HUES64 (cell line): ENCODE results near the gene STX18.

Experiments
- H3K27ac ChIP-seq: 2 replicates; pipeline ENCODE4 v1.7.0; 2013; ENCODE audit warnings: low read depth, low read length, inconsistent platforms
- H3K27me3 ChIP-seq: 2 replicates; pipeline ENCODE4 v1.6.1; 2013; ENCODE audit warnings: mild to moderate bottlenecking, low read length; ENCODE audit not compliant: insufficient read depth
- H3K36me3 ChIP-seq: 2 replicates; pipeline ENCODE4 v1.6.1; 2013; ENCODE audit warnings: mild to moderate bottlenecking, low read length; ENCODE audit not compliant: insufficient read depth
- H3K4me1 ChIP-seq: 2 replicates; pipeline ENCODE4 v1.6.1; 2013; ENCODE audit warnings: mild to moderate bottlenecking, low read length, moderate library complexity; ENCODE audit not compliant: insufficient read depth
- H3K4me3 ChIP-seq: 2 replicates; pipeline ENCODE4 v1.5.1; 2013; ENCODE audit warnings: mild to moderate bottlenecking, low read length, moderate library complexity
- H3K9ac ChIP-seq: 2 replicates; pipeline ENCODE4 v1.6.1; 2013; ENCODE audit warnings: mild to moderate bottlenecking, low read depth, low read length
- H3K9me3 ChIP-seq: 2 replicates; pipeline ENCODE4 v1.6.1; 2013; ENCODE audit warnings: low read depth, low read length; ENCODE audit not compliant: insufficient read depth
- WGBS: fragments of 150-250, 120-280 bp; methylation state at CpG from one replicate; pipeline ENCODE4 v1.1.7; 2013; ENCODE audit warnings: missing lambda C conversion rate; 5-methylcytosine and 5-hydroxymethylcytosine counted together

The STX18 gene

GRCh38 chr4:4387531-4388310 is 154.1 kb downstream of the STX18 start:
- Histone ChIP-seq H3K9ac (peak overlapping the region; percentile 24; the same call in 1 of the 2 replicates), H3K27me3 (peaks cover 75% of the 10 kb centered on the region), H3K36me3 (peaks cover 6% of the 10 kb centered on the region; the same call in 1 of the 2 replicates), H3K27ac (no peak overlapping the region), H3K9me3 (no peaks in the 10 kb centered on the region), H3K4me1 (no peaks in the 10 kb centered on the region), H3K4me3 (peak overlapping the region; percentile 67)
- WGBS, result 3% methylated on average over 62 of the region's 62 CpGs

- peaks cover 5% of the 10 kb centered on the region; the same call in 1 of the 2 replicates for H3K36me3 ChIP-seq
- H3K4me3 ChIP-seq, result peak within 1 kb of the TSS; percentile 67
- peak within 1 kb of the TSS; percentile 63 for H3K9ac ChIP-seq
- no peaks in the 10 kb centered on the region for H3K9me3 ChIP-seq
- no peak within 1 kb of the TSS for H3K27ac ChIP-seq
- H3K27me3 ChIP-seq, result peaks cover 81% of the 10 kb centered on the region
- no peaks in the 10 kb centered on the region for H3K4me1 ChIP-seq
- WGBS, result under 1% methylated on average over 87 of the region's 87 CpGs
These were observed 155.0 kb downstream of the STX18 start, which contains the start of gene NSG1 for GRCh38 chr4:4386736-4387392. Gene NSG1, plus strand, starts transcription at chr4:4387102. Its CDS starts 528 bp downstream, at chr4:4387630.

- no peaks in the 10 kb centered on the region for H3K9me3 ChIP-seq
- H3K9ac ChIP-seq, result peak overlapping the region; percentile 63
- H3K4me1 ChIP-seq, result no peaks in the 10 kb centered on the region
- H3K27me3 ChIP-seq, result peaks cover 81% of the 10 kb centered on the region
- WGBS, result under 1% methylated on average over 36 of the region's 36 CpGs
- H3K4me3 ChIP-seq, result peak overlapping the region; percentile 67
- H3K27ac ChIP-seq, result no peak overlapping the region
- no peaks in the 10 kb centered on the region; the same call in 1 of the 2 replicates for H3K36me3 ChIP-seq
These were observed 155.5 kb downstream of the STX18 start for GRCh38 chr4:4386296-4386735.

- no peaks in the 10 kb centered on the region for H3K36me3 ChIP-seq
- no peak overlapping the region for H3K27ac ChIP-seq
- no peaks in the 10 kb centered on the region for H3K9me3 ChIP-seq
- no peaks in the 10 kb centered on the region for H3K4me1 ChIP-seq
- H3K27me3 ChIP-seq, result peaks cover 81% of the 10 kb centered on the region
- H3K9ac ChIP-seq, result no peak overlapping the region
- WGBS, result 5% methylated on average over 38 of the region's 38 CpGs
- peak overlapping the region; percentile 67 for H3K4me3 ChIP-seq
These were observed 156.0 kb downstream of the STX18 start for GRCh38 chr4:4385729-4386295.

- Histone ChIP-seq H3K9ac (no peak overlapping the region), H3K4me1 (0 out of 2 replicates have a peak, but pooled peaks cover 4% of the 10 kb centered on the region), H3K27ac (no peak overlapping the region), H3K9me3 (no peaks in the 10 kb centered on the region), H3K27me3 (peaks cover 74% of the 10 kb centered on the region), H3K36me3 (no peaks in the 10 kb centered on the region), H3K4me3 (no peak overlapping the region)
- WGBS, result 48% methylated on average over 5 of the region's 5 CpGs
These were observed 157.0 kb downstream of the STX18 start for GRCh38 chr4:4384837-4385236.

DNA sequence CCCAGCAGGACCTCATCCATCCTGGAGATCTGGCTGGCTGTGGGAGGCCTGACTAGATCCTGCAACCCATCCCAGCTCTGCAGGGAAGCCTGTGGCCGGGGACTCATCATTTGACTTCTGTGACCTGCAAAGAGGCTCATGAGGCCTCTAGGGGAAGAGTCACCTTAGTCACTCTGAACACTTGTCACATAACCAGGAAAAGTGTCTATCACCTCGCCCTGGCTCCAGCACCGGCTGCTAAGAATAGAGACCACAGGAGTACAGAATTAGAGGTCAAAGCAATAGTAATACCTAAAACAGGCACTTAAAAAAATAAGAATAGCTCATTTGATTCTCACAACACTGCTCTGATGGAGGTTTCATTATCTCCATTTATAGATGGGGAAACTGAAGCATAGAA is 158.8 kb downstream of the STX18 start:
- Histone ChIP-seq H3K9ac (no peak overlapping the region), H3K27ac (no peak overlapping the region), H3K27me3 (peaks cover 56% of the 10 kb centered on the region), H3K4me3 (no peak overlapping the region), H3K36me3 (no peaks in the 10 kb centered on the region), H3K4me1 (0 out of 2 replicates have a peak, but pooled peaks cover 6% of the 10 kb centered on the region), H3K9me3 (no peaks in the 10 kb centered on the region)
- 88% methylated on average over 3 of the region's 3 CpGs for WGBS

- H3K9me3 ChIP-seq, result no peaks in the 10 kb centered on the region
- 0 out of 2 replicates have a peak, but pooled peaks cover 6% of the 10 kb centered on the region for H3K4me1 ChIP-seq
- no peak overlapping the region for H3K9ac ChIP-seq
- 60% methylated on average over 6 of the region's 6 CpGs for WGBS
- H3K36me3 ChIP-seq, result no peaks in the 10 kb centered on the region
- H3K27me3 ChIP-seq, result peaks cover 24% of the 10 kb centered on the region
- no peak overlapping the region for H3K4me3 ChIP-seq
- no peak overlapping the region for H3K27ac ChIP-seq
These were observed 162.2 kb downstream of the STX18 start for GRCh38 chr4:4379540-4380087.

DNA sequence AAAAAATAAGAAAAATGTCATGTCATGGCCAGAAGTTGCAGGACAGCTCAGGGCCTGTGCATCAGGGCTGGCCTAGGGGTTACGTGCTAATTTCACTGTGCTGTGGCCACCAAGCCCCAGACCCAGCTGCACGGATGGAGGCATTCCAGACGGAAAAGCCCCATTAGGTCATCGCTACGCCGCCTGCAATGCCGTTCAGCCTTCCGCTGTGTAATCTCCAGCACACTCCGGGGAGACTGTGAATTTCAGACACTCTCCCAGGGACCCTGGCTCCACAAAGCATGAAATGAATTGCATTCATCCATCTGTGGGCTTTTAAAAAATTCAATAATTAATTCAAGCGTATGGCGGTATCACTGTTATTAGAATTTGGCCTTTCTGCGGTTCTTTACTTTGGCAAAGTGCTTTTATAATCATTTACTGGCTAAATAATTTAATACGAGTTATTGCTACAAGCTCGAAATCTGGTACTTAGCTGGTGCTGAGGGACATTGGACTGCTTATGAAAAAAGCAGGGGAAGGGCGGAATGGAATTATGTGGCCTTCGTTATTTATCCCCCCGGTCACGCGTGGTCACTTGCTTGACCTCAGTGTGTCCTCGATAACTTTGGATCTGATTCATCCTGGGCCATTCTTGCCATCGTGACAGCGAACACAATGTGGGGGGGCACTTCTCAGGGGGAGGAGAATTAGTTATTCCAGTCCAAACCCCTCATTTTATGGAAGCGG is 164.0 kb downstream of the STX18 start:
- Histone ChIP-seq H3K27ac (no peak overlapping the region), H3K36me3 (no peaks in the 10 kb centered on the region), H3K4me1 (0 out of 2 replicates have a peak, but pooled peaks cover 6% of the 10 kb centered on the region), H3K27me3 (peaks cover 11% of the 10 kb centered on the region; the same call in 1 of the 2 replicates), H3K4me3 (no peak overlapping the region), H3K9ac (no peak overlapping the region), H3K9me3 (no peaks in the 10 kb centered on the region)
- 93% methylated on average over 23 of the region's 23 CpGs for WGBS

- peaks cover 4% of the 10 kb centered on the region; the same call in 1 of the 2 replicates for H3K27me3 ChIP-seq
- no peak overlapping the region for H3K4me3 ChIP-seq
- no peak overlapping the region for H3K27ac ChIP-seq
- H3K9me3 ChIP-seq, result no peaks in the 10 kb centered on the region
- H3K9ac ChIP-seq, result no peak overlapping the region
- 95% methylated on average over 12 of the region's 12 CpGs for WGBS
- 0 out of 2 replicates have a peak, but pooled peaks cover 6% of the 10 kb centered on the region for H3K4me1 ChIP-seq
- no peaks in the 10 kb centered on the region for H3K36me3 ChIP-seq
These were observed 164.7 kb downstream of the STX18 start for GRCh38 chr4:4377191-4377590.

GRCh38 chr4:4376074-4376473 is 165.8 kb downstream of the STX18 start:
- no peaks in the 10 kb centered on the region for H3K9me3 ChIP-seq
- 0 out of 2 replicates have a peak, but pooled peaks cover 6% of the 10 kb centered on the region for H3K4me1 ChIP-seq
- peaks cover 3% of the 10 kb centered on the region; the same call in 1 of the 2 replicates for H3K27me3 ChIP-seq
- no peak overlapping the region for H3K9ac ChIP-seq
- no peaks in the 10 kb centered on the region for H3K36me3 ChIP-seq
- H3K4me3 ChIP-seq, result no peak overlapping the region
- WGBS, result 90% methylated on average over 3 of the region's 4 CpGs
- no peak overlapping the region for H3K27ac ChIP-seq
